ENCODE measurements around the gene ZNF12. TPM values are rescaled to one million over a fixed set of nuclear protein-coding genes. Genes with fewer than 3 reads are reported as not detected.

The ZNF12 gene
- total and polyA plus RNA-seq, 5 donors from 2014 or later, result 17.8 to 27.6 (median 26.9) TPM

DNA sequence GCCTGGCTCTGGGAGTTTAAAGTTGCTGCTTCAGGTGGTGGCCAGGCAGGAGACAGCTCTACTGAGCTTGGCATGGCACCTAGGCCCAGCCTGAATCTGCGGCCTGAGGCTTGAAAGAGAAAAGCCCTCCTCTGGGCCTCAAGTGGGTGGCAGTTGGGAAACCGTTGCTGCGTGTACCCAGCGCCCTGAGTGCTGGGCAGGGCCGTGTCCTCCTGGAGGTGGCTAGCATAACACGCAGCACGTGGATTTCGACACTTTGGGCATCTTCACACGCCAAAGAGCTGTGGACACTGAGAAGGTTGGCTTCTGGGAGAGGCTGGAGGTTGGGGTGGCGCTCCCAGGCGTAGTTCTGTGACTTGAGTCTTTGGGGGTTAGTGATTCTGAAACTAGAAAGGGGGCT is 67.1 kb downstream of the ZNF12 start:
- Histone ChIP-seq H3K27me3 (ENCODE audit: control insufficient read depth, insufficient read depth, low read length) (no peaks in the 10 kb centered on the region), H3K4me3 (ENCODE audit: low read depth, low read length) (no peak overlapping the region), H3K9me3 (ENCODE audit: control insufficient read depth in 2 of 2, low read length in 2 of 2) (no peaks in the 10 kb centered on the region), H3K27ac (ENCODE audit: insufficient read depth, low read length, poor library complexity, severe bottlenecking) (no peak overlapping the region), H3K4me1 (ENCODE audit: control insufficient read depth, insufficient read depth, low read length, poor library complexity, severe bottlenecking) (peaks cover 23% of the 10 kb centered on the region), H3K36me3 (ENCODE audit: control insufficient read depth, insufficient read depth, low read length) (peaks cover 37% of the 10 kb centered on the region)
- peak overlapping the region; percentile 78 to 92 (median 85) for H3K4me3 Mint-ChIP-seq
- no peaks in the 10 kb centered on the region for H3K27me3 Mint-ChIP-seq
- H3K27ac Mint-ChIP-seq, result peak overlapping the region in 2 of 3 donors; percentile 85 to 94
- H3K9me3 Mint-ChIP-seq, result no peaks in the 10 kb centered on the region
- ATAC-seq (ENCODE audit: low read depth in 2 of 2), result no peak
- H3K36me3 Mint-ChIP-seq, result peaks cover 14% of the 10 kb centered on the region
- no peak for DNase-seq
- peaks cover 0 to 35% (median 20%) of the 10 kb centered on the region in 4 donors for H3K4me1 Mint-ChIP-seq

DNA sequence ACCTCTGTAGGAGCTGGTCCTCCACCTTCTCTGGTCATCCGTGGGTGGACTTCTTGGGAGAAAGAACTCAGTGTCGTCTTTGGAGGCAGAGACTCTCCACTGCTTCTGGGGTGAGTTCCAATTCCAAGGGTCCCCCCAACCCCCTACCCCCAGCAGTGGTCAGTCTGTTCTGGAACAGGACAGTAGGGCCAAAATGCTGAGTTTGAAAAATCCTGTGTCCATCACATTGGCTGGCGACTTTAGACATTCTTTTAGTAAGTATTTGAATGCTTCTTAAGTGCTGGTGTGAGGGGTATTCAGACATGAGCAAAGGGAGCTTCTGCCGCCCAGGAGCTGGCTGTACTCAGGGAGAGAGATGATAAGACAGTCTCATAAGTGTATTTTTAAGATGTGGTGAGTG is 67.7 kb downstream of the ZNF12 start:
- H3K4me3 ChIP-seq (ENCODE audit: low read depth, low read length), result peak overlapping the region; percentile 19
- H3K27me3 ChIP-seq (ENCODE audit: control insufficient read depth, insufficient read depth, low read length), result no peaks in the 10 kb centered on the region
- peaks cover 23% of the 10 kb centered on the region for H3K4me1 ChIP-seq (ENCODE audit: control insufficient read depth, insufficient read depth, low read length, poor library complexity, severe bottlenecking)
- no peak for ATAC-seq (ENCODE audit: low read depth in 2 of 2)
- Mint-ChIP-seq H3K4me3 (peak overlapping the region; percentile 48 to 92 (median 85)), H3K27me3 (no peaks in the 10 kb centered on the region), H3K4me1 (peaks cover 0 to 37% (median 20%) of the 10 kb centered on the region in 4 donors), H3K9me3 (no peaks in the 10 kb centered on the region), H3K27ac (peak overlapping the region; percentile 61 to 94 (median 85)), H3K36me3 (peaks cover 14% of the 10 kb centered on the region)
- no peak for DNase-seq
- no peak overlapping the region for H3K27ac ChIP-seq (ENCODE audit: insufficient read depth, low read length, poor library complexity, severe bottlenecking)
- H3K36me3 ChIP-seq (ENCODE audit: control insufficient read depth, insufficient read depth, low read length), result peaks cover 31% of the 10 kb centered on the region
- no peaks in the 10 kb centered on the region for H3K9me3 ChIP-seq (ENCODE audit: control insufficient read depth in 2 of 2, low read length in 2 of 2)

Other genes with a start within 250 kb of the ZNF12 start
- gene KDELR2, start 222.8 kb downstream of the ZNF12 start, total RNA-seq, result 39.9 TPM
- 10 to 100 TPM; 52.8 to 74.9 (median 56.6) TPM for gene KDELR2, start 222.8 kb downstream of the ZNF12 start, polyA plus RNA-seq
- 0.15 TPM for gene GRID2IP, start 155.5 kb downstream of the ZNF12 start, total RNA-seq
- under 1 TPM in 1 of 4 donors, not detected in 3; 0.10 TPM for gene GRID2IP, start 155.5 kb downstream of the ZNF12 start, polyA plus RNA-seq
- 20.4 TPM for gene ZDHHC4, start 129.5 kb downstream of the ZNF12 start, total RNA-seq
- 10 to 100 TPM; 63.5 to 77.9 (median 67.0) TPM for gene ZDHHC4, start 129.5 kb downstream of the ZNF12 start, polyA plus RNA-seq
- 50.1 TPM for gene INTS15, start 116.9 kb downstream of the ZNF12 start, total RNA-seq
- 10 to 100 TPM; 28.3 to 33.1 (median 31.5) TPM for gene INTS15, start 116.9 kb downstream of the ZNF12 start, polyA plus RNA-seq
- 0.96 TPM for gene ZNF853, start 91.3 kb downstream of the ZNF12 start, total RNA-seq
- gene ZNF853, start 91.3 kb downstream of the ZNF12 start, polyA plus RNA-seq, result 1 to 10 TPM in 1 of 4 donors, under 1 TPM in 3; 0.26 to 1.3 (median 0.71) TPM
- 51.6 TPM for gene ZNF316, start 69.6 kb downstream of the ZNF12 start, total RNA-seq
- gene ZNF316, start 69.6 kb downstream of the ZNF12 start, polyA plus RNA-seq, result 1 to 10 TPM in 2 of 4 donors, under 1 TPM in 2; 0.81 to 1.5 (median 0.98) TPM
- gene RSPH10B2, start 47.2 kb upstream of the ZNF12 start, total RNA-seq, result 0.39 TPM
- not detected for gene RSPH10B2, start 47.2 kb upstream of the ZNF12 start, polyA plus RNA-seq
- 90.3 TPM for gene CCZ1B, start 119.3 kb upstream of the ZNF12 start, total RNA-seq
- 10 to 100 TPM; 18.3 to 41.8 (median 32.2) TPM for gene CCZ1B, start 119.3 kb upstream of the ZNF12 start, polyA plus RNA-seq

All from CD4-positive, CD25-positive, alpha-beta regulatory T cell (primary cell).